GM21367 (cell line): Measurements from ENCODE around the gene CPVL.

Experiments used
- ATAC-seq: cut with Tn5 transposase; IDR thresholded peaks from one replicate; pipeline ENCODE4 v1.9.1; 2021; ENCODE audit not compliant: unreplicated experiment

Gene CPVL

DNA sequence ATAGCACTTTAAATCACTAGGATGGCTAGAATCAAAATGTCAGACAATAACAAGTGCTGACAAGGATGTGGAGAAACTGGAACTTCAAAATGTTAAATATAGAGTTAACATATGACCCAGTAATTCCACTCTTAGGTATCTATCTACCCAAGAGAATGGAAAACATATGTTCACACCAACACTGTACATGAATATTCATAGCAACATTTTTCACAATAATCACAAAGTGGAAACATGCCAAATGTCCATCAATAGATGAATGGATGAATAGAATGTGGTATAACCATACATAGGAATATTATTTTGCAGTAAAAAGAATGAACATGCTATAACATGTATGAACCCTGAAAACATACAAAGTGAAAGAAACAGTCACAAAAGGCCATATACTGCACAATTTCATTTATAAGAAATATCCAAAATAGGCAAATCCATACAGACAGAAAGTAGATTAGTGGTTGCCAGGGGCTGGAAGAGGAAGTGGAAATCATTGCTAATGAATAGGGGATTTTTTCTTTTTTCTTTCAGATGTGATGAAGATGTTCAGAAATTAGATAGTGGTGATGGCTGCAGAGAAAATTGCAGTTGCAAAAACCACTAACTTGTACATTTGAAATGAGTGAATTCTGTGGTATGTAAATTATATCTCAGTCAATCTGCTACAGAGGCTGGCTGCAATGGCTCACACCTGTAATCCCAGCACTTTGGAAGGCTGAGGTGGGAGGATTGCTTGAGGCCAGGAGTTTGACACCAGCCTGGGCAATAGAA lies 93.0 kb downstream of the CPVL start:
- no peak for ATAC-seq

DNA sequence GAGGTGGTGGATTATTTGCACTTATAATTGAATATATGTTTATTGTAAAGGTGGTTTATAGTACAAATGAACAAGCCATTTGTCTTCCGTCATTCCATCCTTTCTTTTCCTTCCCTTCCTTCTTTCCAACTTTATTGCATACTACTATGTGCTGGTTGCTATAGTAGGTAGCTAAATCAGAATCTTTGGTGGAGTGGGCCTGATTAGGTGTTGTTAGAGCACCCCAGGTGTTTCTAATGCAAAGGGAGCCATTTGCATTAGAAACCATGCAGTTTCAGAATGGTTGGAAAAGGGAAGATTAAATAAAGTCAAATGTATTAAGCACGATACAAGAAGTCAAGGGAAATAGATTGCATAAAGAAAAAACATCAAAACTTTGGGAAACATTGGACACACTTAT lies 99.4 kb downstream of the CPVL start:
- ATAC-seq: no peak

DNA sequence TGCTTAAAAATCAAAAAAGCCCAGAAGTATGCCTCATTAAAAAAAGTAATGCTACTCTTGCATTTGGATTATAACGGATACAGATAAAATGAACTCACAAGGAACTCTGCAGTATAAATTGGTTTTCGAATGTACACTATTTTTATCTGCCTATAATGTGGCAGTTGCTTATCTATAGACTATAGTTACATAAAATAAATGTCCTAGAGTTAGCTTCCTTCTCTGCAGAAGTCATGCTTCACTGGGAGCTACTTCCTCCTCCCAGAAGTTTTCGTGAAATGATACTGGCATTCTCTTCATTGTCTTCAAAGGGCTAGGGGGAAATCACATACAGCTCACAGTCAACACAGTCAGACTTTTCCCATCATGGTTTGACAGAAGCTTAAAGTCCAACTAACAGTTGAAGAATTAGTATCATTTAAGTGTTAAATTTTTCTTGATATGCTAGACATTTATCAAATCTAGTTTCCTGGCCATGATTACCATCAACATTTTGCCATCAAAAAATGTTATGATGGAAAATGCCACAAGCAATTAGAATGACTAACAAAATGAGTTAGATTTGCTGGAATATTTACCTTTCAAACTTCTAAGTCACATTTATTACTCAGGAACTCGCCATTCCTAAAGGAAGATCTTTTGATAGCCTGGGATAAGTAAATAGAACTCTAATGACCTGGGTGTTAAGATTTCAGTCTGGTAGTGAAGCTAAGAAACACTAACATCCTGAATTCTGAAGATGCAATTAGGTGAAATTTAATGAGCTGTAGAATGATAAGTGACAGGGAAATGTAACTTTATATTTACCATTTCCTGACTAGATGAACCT lies 100.9 kb downstream of the CPVL start:
- no peak for ATAC-seq

DNA sequence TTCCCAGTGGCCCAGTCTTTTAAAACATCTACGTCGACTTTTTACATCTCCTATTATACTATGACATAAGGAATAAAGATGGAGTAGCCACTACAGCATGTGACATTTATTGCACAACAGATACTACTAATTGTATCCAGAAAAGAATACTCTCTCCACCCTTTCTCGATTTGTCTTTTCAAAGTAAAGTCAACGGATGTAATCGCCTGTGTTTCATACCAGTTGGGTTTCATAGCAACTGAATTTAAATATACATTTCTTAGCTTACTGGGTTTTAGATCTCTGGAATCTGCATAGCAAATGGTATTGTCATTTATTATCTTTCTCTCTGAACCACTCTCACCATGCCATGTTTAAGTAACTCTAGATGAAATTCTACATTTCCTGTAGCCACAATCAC lies 101.8 kb downstream of the CPVL start:
- no peak for ATAC-seq

DNA sequence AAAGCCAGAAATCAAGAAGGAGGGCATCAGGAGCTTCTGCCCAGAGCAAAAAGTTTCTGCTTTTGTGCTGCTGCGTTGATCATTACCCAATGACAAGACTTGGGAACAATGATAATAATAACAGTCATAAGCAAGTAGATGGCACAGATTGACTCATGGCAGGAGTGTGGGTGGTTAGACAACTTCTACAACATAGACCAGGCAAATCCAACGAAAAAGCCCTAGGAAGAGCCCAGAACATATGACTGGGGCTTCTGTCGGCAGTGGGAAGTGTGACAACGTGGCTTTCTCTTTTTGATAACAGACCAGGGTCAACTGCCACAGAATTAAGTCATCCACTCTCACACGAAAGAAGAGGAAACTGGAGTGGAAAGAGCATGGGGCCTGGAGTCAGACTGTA lies 102.8 kb downstream of the CPVL start:
- no peak for ATAC-seq

DNA sequence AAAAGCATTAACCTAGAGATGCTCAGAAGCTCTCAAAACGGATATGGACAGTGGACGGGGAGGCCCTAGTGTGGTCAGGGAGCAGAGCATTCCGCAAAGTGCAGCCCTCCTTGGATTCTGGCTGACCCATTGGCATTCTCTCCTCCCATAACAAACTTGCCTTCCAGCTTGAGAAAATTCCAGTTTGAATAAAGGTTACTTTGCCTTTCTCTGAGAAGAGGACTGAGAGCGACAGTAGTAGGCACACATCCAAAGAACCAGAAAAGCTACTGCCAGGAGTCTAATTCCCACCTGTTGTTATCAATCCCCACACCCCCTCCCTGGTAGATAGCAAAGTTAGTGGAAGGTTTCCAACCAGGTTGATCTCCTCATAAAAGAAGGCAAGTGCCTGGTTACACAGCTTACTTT lies 103.5 kb downstream of the CPVL start:
- ATAC-seq: no peak

DNA sequence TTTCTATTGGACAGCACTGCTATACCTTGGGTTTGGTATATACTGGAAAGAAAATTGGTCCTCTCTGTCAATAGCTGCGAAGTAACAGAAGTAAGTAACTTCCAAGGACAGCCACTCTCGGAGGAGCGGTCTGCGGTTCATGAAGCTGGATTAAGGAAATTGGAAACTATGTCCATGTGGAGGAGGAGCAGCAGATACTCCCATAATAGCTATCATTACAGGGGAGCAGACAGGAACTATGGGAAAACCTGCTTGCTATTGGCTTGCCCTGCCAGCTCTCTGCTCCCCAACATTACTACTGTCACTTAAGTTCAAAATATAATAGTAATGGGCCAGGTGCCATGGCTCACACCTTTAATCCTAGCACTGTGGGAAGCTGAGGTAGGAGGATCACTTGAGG lies 104.3 kb downstream of the CPVL start:
- no peak for ATAC-seq

DNA sequence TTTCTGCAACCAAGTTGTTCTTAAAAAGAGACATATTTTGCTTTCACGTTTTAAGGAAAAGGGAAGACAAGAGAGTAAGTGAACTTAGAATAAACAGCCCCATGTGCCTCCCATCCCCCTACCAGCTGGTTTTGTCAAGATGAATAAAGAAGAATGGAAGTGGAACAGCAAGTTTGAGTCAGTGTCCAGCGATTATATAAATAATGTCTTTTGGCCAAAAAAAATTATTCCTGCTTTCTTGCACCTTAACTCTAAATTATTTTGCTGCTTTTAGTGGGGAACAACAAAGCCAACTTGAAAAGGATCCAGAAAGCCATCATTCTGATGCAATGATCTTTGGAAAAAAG lies 105.8 kb downstream of the CPVL start:
- no peak for ATAC-seq

DNA sequence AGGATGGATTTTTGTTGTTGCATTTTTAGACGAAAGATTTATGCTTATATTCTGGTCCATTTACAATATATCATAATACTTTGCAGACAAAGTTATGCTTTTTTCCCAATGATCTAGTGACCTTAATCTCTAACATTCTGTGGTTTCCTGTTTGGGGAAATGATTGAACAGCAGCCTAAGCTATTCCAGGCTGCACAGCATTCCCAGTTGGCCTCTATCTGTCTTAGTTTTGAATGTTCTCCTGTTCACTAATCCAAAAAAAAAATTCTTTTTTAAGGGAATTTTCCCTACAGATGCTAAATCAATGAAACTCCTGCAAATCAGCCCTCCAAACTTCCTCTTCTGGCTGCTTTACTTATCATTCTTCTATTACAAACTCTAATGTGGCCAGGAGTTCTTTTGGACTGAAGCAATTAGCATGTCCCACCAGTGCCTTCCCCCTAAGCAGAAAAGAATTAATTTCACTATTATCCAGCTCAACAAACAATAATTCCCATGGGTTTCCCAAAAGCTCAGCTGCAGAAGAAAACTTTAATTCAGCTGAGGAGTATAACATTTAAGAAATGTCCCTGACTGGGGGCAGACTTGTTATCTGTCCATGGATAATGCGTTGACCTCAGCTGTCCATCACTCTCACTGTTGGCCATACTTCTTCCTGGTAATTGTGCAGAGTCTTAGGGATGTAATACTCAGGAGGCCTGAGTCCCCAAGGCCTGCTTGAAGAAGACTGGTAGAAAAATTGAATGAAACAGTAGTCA lies 106.3 kb downstream of the CPVL start:
- ATAC-seq: no peak

DNA sequence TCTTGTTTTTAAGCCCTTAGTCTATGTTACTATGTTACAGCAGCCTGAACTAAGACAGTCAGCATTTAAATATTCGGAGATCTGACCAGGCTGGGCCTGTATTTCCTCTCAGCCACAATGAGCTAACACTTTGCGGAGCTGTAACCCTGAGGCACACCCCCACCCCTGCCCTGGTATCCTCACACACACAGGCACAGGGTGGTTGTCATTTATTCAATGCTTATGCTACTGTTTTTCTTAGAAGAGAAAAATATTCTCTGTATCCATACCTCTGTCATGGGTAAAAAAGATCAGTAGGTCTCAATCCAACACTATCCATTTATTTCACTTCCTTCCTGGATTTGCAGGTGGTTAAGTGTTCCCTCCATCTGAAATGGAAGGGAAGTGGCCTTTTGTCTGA lies 107.9 kb downstream of the CPVL start:
- ATAC-seq: no peak

DNA sequence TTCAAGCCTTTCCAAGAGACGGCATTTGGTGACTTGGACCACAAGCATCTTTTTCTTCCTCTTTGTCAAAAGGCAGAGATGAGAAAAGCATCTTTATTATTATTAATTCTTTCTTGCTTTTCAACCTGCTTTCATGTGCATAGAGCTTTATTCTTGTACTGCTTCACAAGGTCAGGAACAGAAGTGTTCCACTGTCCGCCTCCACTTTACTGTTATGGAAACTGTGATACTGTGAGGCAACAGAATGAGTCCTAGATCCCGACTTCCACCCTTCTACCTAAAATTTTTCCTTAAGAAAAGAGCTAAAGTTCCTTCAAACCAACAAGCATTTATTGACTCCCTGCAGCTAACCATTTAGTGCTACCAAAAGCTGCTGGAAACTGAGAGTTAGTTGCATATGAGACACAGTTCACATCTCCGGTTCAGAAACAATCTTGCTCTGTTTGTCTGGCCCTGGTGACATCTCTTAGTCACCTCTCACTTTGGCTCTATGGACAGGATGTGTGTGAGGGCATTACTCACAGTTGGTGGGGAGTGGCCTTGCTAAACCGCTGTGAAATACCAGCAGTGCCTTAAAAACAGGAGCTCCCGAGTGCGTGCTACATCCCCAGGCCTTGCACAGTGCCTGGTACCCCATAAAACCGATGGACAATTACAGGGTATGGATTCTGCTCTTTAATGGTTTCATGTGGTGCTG lies 111.1 kb downstream of the CPVL start:
- ATAC-seq: no peak

DNA sequence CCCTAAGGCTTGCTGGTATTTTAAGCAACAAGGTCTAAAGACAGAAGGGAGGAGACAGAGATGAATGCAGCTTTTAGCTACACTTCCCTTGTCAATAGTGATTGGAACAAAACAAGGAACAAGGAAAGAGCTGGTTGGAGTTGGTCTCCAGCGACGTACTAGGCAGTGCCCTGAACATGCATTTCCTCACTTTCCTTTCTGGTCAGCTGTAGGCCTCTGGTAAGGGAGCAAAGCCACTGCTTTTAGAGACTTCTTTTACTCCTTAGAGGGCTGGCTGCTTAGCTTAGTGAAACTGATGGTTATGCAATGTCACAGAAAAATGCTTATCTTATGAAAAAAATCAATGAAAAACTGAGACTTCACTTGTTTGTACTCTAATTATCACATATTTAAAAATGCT lies 112.8 kb downstream of the CPVL start:
- ATAC-seq: no peak

DNA sequence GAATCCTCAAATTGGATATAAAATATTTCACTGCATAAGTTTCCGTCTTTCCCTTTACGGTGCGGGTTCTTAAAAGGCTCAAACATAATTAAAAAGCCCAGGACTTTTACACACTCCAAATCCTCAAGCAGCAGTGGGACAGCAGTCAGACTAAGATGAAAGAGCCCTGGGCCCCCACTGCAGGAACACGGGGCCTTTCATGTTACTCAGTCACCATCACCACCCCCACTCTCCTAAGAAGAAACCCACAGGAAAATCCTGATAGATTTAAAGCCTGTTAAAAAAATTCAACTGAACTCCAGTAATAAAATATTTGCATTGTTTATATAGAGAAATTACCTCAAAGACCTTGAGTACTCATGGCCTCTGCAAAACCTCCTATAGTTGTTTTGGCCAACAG lies 114.2 kb downstream of the CPVL start:
- ATAC-seq: no peak

DNA sequence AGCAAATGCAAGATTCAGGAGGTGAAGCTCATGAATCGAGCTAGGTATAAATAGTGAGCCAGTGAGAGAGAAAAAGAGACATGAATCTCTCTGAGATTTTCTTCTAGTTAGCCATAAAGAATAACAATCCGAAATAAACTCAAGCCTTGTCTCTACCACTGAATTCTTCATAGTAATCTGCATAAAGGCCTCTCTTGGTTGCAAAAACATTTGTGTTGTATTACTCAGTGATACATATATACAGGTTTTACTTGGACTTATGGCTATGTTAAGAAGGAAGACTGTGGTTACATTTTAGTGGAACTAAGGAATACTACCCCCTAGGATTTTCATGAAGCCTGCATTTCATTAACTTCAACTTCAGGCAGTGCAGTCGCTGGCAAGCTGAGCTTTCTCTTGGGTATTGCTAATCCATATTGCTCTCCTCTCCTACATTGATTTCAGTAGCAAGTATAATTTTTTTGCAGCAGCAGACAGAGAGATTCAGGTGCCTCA lies 115.5 kb downstream of the CPVL start:
- ATAC-seq: no peak

DNA sequence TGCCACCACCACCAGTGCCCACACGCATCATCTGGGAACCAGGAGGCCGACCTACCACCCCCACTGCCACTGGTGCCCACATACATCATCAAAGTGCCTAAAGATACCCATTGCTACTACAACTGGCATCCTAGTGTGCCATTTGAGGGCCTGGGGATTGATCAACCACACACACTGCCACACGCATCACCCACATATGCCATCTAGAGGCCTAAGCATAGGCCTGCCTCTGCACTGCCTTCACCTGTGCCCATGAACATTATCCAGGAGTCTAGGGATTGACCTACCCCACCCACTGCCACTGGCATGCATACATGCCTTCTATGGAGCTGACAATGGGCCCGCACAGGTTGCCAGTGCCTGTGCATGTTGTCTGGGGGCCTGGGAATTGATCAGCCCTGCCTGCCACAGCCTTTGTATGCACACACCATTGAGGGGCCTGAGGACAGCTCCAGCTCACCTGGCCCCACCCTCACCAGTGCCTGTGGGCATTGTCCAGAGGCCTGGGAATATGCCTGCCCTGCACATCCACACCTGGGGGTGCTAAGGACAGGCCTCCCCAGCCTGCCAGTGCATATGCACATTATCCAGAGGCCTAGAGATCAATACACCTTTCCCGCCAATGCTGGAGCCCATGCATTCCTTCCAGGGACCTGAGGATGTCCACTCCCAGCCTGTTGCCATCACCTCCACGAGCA lies 123.9 kb downstream of the CPVL start:
- ATAC-seq: no peak

DNA sequence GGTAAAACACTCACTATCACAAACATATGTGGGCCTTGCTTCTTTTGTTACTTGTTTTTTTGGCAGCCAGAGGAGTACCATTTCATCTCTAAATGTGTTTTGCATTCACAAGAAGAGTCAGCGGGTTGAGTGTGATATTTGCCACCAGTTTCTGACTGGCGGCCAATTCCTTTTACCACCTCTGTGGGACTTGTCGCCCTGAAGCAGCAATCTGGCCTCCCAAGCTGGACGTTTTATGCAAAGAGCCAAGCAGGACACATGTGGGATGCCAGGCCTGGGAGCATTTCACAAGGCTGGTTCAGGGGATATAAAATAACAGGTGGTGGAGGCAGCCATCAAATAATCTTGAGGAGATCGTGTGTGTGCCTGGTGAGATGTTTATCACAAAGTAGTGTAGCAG lies 126.4 kb downstream of the CPVL start:
- no peak for ATAC-seq

DNA sequence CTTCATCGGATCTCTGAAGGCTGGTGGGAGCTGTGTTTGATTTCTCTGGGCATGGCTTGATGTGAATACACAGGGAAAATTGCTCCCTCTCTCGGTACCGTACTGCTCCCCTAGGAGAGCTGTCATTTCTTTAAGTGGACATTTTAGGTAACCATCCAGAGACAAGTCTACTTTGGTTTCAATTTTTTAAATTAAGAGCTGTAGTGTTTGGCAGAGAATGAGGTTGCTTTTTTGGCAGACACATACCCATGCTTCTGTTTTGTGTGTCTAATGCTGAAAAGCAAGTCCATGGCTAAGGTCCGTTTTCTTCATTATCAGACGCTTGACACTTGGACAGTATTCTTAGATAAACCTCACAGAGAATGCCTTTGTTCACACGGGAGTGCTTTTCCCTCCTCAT lies 127.0 kb downstream of the CPVL start:
- no peak for ATAC-seq

DNA sequence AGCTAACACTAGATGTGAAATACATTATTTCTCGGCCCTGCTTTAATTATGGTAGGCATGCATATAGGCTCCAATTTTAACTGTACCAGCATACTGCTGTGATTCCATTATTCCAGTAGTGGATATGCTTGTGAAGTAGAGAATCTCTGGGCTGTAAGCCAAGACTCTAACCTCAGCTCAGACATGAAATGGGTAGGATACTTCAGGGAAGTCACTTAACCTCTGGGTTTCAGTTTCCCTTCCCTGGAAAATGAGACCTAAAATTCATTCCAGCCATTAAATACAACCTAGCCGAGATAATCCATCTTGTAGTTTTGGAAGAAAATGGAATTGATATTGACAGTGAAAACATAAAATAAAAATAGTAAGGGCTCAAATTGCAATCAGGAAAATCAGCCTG lies 128.6 kb downstream of the CPVL start:
- no peak for ATAC-seq

DNA sequence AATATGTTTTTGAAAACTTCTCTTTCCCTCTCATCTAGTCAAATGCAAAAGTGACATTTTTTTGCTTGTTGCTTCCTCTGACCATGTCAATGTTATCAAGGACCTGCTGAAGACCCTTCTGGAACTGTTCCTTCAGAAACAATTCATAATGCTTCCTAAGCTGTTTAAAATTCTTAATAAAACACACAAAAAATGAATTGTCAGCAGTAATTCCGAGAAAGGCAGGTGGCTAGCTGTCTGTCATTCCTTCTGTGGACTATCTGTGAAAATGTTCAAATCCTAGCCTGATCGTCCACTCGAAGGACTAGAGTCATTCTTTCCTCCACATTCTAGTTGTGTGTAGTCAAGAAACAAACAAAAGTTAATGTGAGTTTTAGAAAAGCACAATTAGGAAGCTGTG lies 131.6 kb downstream of the CPVL start:
- no peak for ATAC-seq

DNA sequence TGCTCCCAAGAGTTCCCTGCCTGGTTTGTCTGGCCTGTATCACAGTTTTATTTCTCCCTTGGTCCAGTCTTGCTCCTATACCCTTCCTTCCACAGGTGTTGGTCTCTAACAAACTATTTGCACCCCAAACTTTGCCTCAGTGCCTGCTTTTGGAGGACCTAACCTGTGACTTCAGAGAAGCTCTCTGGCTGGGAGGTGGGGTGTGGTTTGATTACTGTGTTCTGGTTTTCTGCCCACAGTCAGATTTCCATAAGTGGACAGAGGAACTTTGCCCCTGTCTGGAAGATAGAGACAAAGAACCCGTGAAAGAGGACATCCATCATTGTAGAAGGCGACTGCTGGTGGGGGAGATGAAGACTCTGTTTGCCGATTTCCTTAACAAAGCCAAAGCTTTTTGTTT lies 132.4 kb downstream of the CPVL start:
- ATAC-seq: no peak
